Right lobe of liver (tissue), 4 donors: ENCODE results near the gene SFTA2.

Experiments used
- POLR2A ChIP-seq: fragments of 450-650 bp; IDR thresholded peaks from one replicate; pipeline ENCODE4 v1.6.1; 2017; ENCODE audit warnings: antibody characterized with exemption, mild to moderate bottlenecking
- TF ChIP-seq, protein P1 (sequence below), 4 donors: fragments of 200-600 bp in 3 of 4; fragments of 450-650 bp in 1 of 4; IDR thresholded peaks; one replicate each; pipeline versions ENCODE4 v1.5.1 to v1.8.0; 2016 to 2022; ENCODE audit warnings: antibody characterized with exemption in 4 of 4, mild to moderate bottlenecking in 2 of 4
- donor health status: DM: no; HTN: no; CAD: no.
- donor health status: DM: no; HTN: no; CAD: no.
- donor health status: DM: no; HTN: yes; CAD: no.

DNA sequence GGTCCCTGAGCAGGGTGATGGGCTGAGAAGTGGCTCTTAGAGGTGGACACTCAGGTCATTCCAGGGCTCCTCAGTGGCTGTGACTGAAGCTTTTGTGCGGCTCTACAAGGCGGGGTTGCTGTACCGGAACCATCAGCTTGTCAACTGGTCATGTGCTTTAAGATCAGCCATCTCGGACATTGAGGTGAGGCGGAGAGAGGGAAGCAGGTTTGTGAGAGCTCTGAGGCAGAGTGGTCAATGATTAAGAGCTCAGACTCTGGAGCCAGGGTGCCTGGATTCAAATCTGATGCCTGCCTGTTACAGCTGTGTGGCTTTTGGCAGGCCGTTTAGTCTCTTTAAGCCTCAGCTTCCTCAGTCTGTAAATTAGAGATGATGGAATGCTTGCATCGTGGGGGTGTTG, 14.9 kb downstream of the SFTA2 start:
- TF ChIP-seq, protein P1, sequence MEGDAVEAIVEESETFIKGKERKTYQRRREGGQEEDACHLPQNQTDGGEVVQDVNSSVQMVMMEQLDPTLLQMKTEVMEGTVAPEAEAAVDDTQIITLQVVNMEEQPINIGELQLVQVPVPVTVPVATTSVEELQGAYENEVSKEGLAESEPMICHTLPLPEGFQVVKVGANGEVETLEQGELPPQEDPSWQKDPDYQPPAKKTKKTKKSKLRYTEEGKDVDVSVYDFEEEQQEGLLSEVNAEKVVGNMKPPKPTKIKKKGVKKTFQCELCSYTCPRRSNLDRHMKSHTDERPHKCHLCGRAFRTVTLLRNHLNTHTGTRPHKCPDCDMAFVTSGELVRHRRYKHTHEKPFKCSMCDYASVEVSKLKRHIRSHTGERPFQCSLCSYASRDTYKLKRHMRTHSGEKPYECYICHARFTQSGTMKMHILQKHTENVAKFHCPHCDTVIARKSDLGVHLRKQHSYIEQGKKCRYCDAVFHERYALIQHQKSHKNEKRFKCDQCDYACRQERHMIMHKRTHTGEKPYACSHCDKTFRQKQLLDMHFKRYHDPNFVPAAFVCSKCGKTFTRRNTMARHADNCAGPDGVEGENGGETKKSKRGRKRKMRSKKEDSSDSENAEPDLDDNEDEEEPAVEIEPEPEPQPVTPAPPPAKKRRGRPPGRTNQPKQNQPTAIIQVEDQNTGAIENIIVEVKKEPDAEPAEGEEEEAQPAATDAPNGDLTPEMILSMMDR (IDR thresholded peaks at IDR 0.05) = no peak
- no peak for TF ChIP-seq POLR2A
